Adrenal gland (tissue), 5 donors: ENCODE data around the gene PRRT4.

Experiments
- POLR2A ChIP-seq, 2 donors: fragments of 450-650 bp; IDR thresholded peaks; one replicate each; pipeline ENCODE4 v1.6.1; 2017; ENCODE audit warnings: antibody characterized with exemption in 2 of 2, mild to moderate bottlenecking in 2 of 2, moderate library complexity in 1 of 2
- TF ChIP-seq, protein P1 (sequence below), 6 experiments: fragments of 450-650 bp in 4 of 6; fragments of 200-600 bp in 2 of 6; sonication (generic) in 1 of 6; IDR thresholded peaks; 1 replicate in 5 of 6; 2 replicates in 1 of 6; pipeline versions ENCODE4 v1.5.1 to v1.8.0; 2016 to 2021; ENCODE audit warnings: antibody characterized with exemption in 6 of 6, mild to moderate bottlenecking in 2 of 6, moderate library complexity in 1 of 6
- donor health status: DM: no; HTN: no; CAD: no.

DNA sequence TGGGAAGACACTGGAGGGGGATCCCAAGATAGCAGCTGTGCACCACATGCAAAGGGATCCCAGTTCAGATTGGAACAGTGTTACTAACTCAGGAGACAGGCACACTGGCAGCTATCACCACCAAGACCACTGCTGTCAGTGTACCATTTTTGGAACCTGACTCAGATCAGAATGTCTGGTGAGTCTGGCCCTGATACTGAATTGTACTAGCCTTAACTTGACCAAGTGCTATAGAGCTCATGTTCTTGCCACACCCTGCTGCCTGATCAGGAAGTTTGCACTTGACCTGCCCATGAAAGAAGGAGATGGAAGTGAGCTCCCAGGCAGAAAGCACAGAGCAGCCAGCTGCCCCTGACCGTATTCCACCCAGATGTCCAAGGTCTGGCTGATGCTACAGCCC, 4.8 kb upstream of the PRRT4 start:
- TF ChIP-seq, protein P1, sequence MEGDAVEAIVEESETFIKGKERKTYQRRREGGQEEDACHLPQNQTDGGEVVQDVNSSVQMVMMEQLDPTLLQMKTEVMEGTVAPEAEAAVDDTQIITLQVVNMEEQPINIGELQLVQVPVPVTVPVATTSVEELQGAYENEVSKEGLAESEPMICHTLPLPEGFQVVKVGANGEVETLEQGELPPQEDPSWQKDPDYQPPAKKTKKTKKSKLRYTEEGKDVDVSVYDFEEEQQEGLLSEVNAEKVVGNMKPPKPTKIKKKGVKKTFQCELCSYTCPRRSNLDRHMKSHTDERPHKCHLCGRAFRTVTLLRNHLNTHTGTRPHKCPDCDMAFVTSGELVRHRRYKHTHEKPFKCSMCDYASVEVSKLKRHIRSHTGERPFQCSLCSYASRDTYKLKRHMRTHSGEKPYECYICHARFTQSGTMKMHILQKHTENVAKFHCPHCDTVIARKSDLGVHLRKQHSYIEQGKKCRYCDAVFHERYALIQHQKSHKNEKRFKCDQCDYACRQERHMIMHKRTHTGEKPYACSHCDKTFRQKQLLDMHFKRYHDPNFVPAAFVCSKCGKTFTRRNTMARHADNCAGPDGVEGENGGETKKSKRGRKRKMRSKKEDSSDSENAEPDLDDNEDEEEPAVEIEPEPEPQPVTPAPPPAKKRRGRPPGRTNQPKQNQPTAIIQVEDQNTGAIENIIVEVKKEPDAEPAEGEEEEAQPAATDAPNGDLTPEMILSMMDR (IDR thresholded peaks at IDR 0.05) = no peak
- TF ChIP-seq POLR2A (IDR thresholded peaks at IDR 0.05) = no peak
